Measurements from ENCODE around the gene FBXW4.
A peak's percentile ranks its signal among the peaks of the same experiment; 100 is the strongest.

FBXW4 gene

DNA sequence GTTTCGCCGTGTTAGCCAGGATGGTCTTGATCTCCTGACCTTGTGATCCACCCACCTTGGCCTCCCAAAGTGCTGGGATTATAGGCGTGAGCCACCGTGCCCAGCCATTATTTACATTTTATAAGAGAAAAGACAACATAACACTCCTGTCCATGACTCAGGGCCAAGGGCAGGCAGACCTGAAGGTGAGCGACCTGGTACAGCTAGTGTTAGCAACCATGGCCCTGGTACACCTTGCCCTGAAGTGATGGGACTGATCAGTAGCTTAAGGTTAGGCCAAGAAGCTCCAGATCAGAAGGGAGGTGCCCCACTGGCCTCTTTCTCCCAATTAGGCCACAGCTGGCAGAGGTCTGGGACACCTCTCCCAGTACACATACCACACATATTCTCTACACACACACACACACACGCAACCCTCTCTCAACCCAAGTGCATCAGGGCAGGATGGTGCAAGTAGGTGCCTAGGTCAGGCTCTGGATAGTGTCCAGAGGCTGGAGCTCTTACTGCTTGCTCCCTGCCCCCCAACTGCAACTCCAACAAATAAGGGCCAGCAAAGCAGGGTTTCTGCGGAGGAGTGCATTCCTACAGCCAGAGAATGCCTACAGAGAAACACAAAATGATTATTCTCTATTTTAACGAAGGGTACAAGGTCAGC is 63.0 kb downstream of the FBXW4 start:
- TF ChIP-seq USF1 (IDR thresholded peaks at IDR 0.05), result no peak
- no peak for TF ChIP-seq TAF1 (IDR thresholded peaks at IDR 0.05; ENCODE audit: low read depth)
- TF ChIP-seq TCF12 (IDR thresholded peaks at IDR 0.05; ENCODE audit: low read depth), result no peak
- no peak for TF ChIP-seq CREB1 (IDR thresholded peaks at IDR 0.05; ENCODE audit: low read depth)
- TF ChIP-seq CEBPB (IDR thresholded peaks at IDR 0.05), result no peak

DNA sequence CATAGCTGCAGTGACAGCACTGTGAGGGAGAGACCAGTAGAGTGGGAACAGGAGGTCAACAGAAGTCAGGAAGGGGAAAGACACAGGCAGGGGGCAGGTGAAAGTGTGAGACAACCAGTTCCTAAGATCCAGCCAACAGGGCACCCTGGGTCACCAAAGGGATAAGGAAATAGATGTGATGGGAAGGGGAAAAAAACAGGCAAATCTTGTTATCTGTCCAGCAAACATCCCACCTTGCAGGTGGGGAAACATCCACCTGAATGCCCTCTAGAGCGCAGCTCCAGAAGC is 64.4 kb downstream of the FBXW4 start:
- TF ChIP-seq EGR1 (IDR thresholded peaks at IDR 0.05), result no peak
- TF ChIP-seq, protein P1, sequence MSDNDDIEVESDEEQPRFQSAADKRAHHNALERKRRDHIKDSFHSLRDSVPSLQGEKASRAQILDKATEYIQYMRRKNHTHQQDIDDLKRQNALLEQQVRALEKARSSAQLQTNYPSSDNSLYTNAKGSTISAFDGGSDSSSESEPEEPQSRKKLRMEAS (IDR thresholded peaks at IDR 0.05), result no peak
- TF ChIP-seq, protein P2, sequence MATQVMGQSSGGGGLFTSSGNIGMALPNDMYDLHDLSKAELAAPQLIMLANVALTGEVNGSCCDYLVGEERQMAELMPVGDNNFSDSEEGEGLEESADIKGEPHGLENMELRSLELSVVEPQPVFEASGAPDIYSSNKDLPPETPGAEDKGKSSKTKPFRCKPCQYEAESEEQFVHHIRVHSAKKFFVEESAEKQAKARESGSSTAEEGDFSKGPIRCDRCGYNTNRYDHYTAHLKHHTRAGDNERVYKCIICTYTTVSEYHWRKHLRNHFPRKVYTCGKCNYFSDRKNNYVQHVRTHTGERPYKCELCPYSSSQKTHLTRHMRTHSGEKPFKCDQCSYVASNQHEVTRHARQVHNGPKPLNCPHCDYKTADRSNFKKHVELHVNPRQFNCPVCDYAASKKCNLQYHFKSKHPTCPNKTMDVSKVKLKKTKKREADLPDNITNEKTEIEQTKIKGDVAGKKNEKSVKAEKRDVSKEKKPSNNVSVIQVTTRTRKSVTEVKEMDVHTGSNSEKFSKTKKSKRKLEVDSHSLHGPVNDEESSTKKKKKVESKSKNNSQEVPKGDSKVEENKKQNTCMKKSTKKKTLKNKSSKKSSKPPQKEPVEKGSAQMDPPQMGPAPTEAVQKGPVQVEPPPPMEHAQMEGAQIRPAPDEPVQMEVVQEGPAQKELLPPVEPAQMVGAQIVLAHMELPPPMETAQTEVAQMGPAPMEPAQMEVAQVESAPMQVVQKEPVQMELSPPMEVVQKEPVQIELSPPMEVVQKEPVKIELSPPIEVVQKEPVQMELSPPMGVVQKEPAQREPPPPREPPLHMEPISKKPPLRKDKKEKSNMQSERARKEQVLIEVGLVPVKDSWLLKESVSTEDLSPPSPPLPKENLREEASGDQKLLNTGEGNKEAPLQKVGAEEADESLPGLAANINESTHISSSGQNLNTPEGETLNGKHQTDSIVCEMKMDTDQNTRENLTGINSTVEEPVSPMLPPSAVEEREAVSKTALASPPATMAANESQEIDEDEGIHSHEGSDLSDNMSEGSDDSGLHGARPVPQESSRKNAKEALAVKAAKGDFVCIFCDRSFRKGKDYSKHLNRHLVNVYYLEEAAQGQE (IDR thresholded peaks at IDR 0.05; ENCODE audit: low read depth), result no peak
- no peak for TF ChIP-seq RAD21 (IDR thresholded peaks at IDR 0.05; ENCODE audit: low read depth)
- TF ChIP-seq CEBPB (IDR thresholded peaks at IDR 0.05), result no peak
- TF ChIP-seq ZBTB7A (IDR thresholded peaks at IDR 0.05; ENCODE audit: low read depth), result no peak
- no peak for TF ChIP-seq CREB1 (IDR thresholded peaks at IDR 0.05; ENCODE audit: low read depth)
- TF ChIP-seq TEAD4 (IDR thresholded peaks at IDR 0.05), result no peak
- TF ChIP-seq TAF1 (IDR thresholded peaks at IDR 0.05; ENCODE audit: low read depth), result no peak
- TF ChIP-seq USF1 (IDR thresholded peaks at IDR 0.05), result no peak
- no peak for TF ChIP-seq FOXM1 (IDR thresholded peaks at IDR 0.05; ENCODE audit: borderline replicate concordance, low read depth)
- no peak for TF ChIP-seq NFIC (IDR thresholded peaks at IDR 0.05)

DNA sequence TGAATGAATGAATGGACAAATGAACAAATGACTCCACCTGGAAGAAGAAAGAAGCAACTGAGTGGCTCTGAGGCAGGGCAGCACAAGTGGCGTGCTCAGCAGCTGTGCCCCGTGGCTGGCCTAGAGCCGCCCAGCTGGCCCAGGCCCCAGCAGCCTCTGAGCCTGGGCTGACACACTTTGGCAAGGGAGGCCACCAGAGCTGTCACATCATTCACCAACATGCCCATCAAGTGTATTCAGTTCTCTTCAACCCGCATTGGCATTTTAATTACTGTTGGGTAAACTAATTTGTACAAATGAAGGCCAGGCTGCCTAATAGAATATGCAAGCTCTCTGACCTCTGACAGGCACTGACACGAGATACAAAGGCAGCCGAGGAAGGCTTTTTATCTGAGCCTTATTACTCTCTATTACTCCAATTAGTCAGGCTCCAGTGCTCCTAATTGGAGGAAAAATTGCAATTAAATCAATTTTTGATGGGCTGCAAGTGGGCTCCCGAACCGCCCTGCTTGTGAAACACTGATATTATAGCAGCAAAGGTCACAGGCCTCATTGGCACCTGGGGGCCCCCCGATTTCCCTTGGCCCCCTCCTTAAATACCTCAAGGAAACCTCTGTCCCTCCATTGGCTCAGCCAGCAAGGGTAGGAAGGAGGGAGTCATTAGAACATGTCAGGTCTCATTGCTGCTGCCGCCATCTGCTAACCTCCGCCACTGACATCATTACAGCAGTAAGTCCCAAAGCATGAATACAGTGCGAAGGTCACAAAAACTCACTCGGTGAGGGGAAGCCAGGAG is 64.9 kb downstream of the FBXW4 start:
- no peak for TF ChIP-seq NFIC (IDR thresholded peaks at IDR 0.05)
- no peak for TF ChIP-seq RAD21 (IDR thresholded peaks at IDR 0.05; ENCODE audit: low read depth)
- no peak for TF ChIP-seq EGR1 (IDR thresholded peaks at IDR 0.05)
- no peak for TF ChIP-seq TCF12 (IDR thresholded peaks at IDR 0.05; ENCODE audit: low read depth)
- TF ChIP-seq TAF1 (IDR thresholded peaks at IDR 0.05; ENCODE audit: low read depth), result no peak
- TF ChIP-seq CREB1 (IDR thresholded peaks at IDR 0.05; ENCODE audit: low read depth), result no peak
- no peak for TF ChIP-seq EP300 (IDR thresholded peaks at IDR 0.05; ENCODE audit: borderline replicate concordance)
- no peak for TF ChIP-seq TEAD4 (IDR thresholded peaks at IDR 0.05)
- no peak for TF ChIP-seq USF1 (IDR thresholded peaks at IDR 0.05)
- no peak for TF ChIP-seq FOXM1 (IDR thresholded peaks at IDR 0.05; ENCODE audit: borderline replicate concordance, low read depth)
- no peak for TF ChIP-seq YY1 (IDR thresholded peaks at IDR 0.05; ENCODE audit: low read depth)
- TF ChIP-seq, protein P1 (IDR thresholded peaks at IDR 0.05), result no peak
- TF ChIP-seq, protein P2 (IDR thresholded peaks at IDR 0.05; ENCODE audit: low read depth), result no peak
- no peak for TF ChIP-seq ZBTB7A (IDR thresholded peaks at IDR 0.05; ENCODE audit: low read depth)
- TF ChIP-seq CEBPB (IDR thresholded peaks at IDR 0.05), result no peak

- TF ChIP-seq, protein P2 (IDR thresholded peaks at IDR 0.05; ENCODE audit: low read depth), result no peak
- TF ChIP-seq USF1 (IDR thresholded peaks at IDR 0.05), result no peak
- TF ChIP-seq CEBPB (IDR thresholded peaks at IDR 0.05), result no peak
- TF ChIP-seq, protein P1 (IDR thresholded peaks at IDR 0.05), result no peak
- TF ChIP-seq TEAD4 (IDR thresholded peaks at IDR 0.05), result no peak
- 0 out of 2 replicates have a peak, but pooled peaks have one; percentile 8 for TF ChIP-seq TCF12 (IDR thresholded peaks at IDR 0.05; ENCODE audit: low read depth)
- no peak for TF ChIP-seq CREB1 (IDR thresholded peaks at IDR 0.05; ENCODE audit: low read depth)
- TF ChIP-seq NFIC (IDR thresholded peaks at IDR 0.05), result no peak
- TF ChIP-seq ZBTB7A (IDR thresholded peaks at IDR 0.05; ENCODE audit: low read depth), result no peak
Observed at GRCh38 chr10:101625821-101626412, 69.1 kb downstream of the FBXW4 start.
